NCI-H460 (cell line): Measurements from ENCODE around the gene HS6ST1. TPM values are rescaled to one million over a fixed set of nuclear protein-coding genes. Genes with fewer than 3 reads are reported as not detected.

Experiments used
- small RNA-seq, 2 experiments: library from RNA; depleted of rRNA; stranded (forward); fragments of <200 nt; gene quantifications; one replicate each; pipeline ENCODE3, GENCODE V24; 2014
- total RNA-seq: library from RNA; depleted of rRNA; stranded (reverse); fragments of >200 nt; shearing (Covaris generic); gene quantifications from 2 replicates; pipeline ENCODE4 v1.2.3, GENCODE V29; 2014; rRNA removed

The HS6ST1 gene
- total RNA-seq, 1 experiment from 2014 or later, result 15.6 TPM

Small RNA genes lying within 50 kb of the gene (small RNA-seq; reads per million reads assigned to genes)
- 0 reads per million in 2 experiments for gene RF00019

Other genes starting within 250 kb of the HS6ST1 start
- 83.9 and 110 TPM in 2 replicates for gene UGGT1, start 227.7 kb downstream of the HS6ST1 start, total RNA-seq